Neural cell (in vitro differentiated cells): ENCODE data around the gene MLPH. TPM values are rescaled to one million over a fixed set of nuclear protein-coding genes. Genes with fewer than 3 reads are reported as not detected.

Experiments used
- H2AFZ ChIP-seq: fragments of 200-600, 300-800 bp; sonication (generic), shearing (Covaris generic); 2 replicates; pipeline ENCODE4 v1.6.0; 2014; ENCODE audit warnings: low read depth, mild to moderate bottlenecking, antibody characterized with exemption, low read length, moderate library complexity
- H3F3A ChIP-seq: fragments of 200-600 bp; shearing (Covaris generic); 2 replicates; pipeline ENCODE4 v1.6.1; 2016; ENCODE audit warnings: mild to moderate bottlenecking, moderate library complexity, mixed read lengths, antibody characterized with exemption, low read length; ENCODE audit not compliant: insufficient read depth, poor library complexity, severe bottlenecking
- H3K27ac ChIP-seq: fragments of 200-600, 300-800 bp; sonication (generic), shearing (Covaris generic); 2 replicates; pipeline ENCODE4 v1.5.1; 2014; ENCODE audit warnings: mild to moderate bottlenecking, low read length, moderate library complexity
- H3K27me3 ChIP-seq: fragments of 300-800, 200-600 bp; sonication (generic), shearing (Covaris generic); 2 replicates; pipeline ENCODE4 v1.6.0; 2014; ENCODE audit warnings: mild to moderate bottlenecking, low read depth, low read length, moderate library complexity; ENCODE audit not compliant: insufficient read depth
- H3K36me3 ChIP-seq: fragments of 300-800, 200-600 bp; sonication (generic), shearing (Covaris generic); 2 replicates; pipeline ENCODE4 v1.5.1; 2014; ENCODE audit warnings: mild to moderate bottlenecking, antibody characterized with exemption, low read length, moderate library complexity; ENCODE audit not compliant: insufficient read depth
- H3K4me2 ChIP-seq: fragments of 300-800, 200-600 bp; sonication (generic), shearing (Covaris generic); 2 replicates; pipeline ENCODE4 v1.6.0; 2014; ENCODE audit warnings: mild to moderate bottlenecking, low read length
- H3K4me3 ChIP-seq: fragments of 300-800, 200-600 bp; sonication (generic), shearing (Covaris generic); 2 replicates; pipeline ENCODE4 v1.5.1; 2014; ENCODE audit warnings: mild to moderate bottlenecking, low read length, moderate library complexity
- H3K79me2 ChIP-seq: fragments of 200-600 bp; shearing (Covaris generic); replicated peaks from 2 replicates; pipeline ENCODE4 v1.6.0; 2014; ENCODE audit warnings: mild to moderate bottlenecking, low read length, moderate library complexity; ENCODE audit not compliant: insufficient read depth
- H3K9ac ChIP-seq: fragments of 300-800, 200-600 bp; sonication (generic), shearing (Covaris generic); 2 replicates; pipeline ENCODE4 v1.6.1; 2016; ENCODE audit warnings: mild to moderate bottlenecking, low read length, mixed read lengths
- H3K9me2 ChIP-seq: fragments of 200-600 bp; shearing (Covaris generic); 2 replicates; pipeline ENCODE4 v1.6.1; 2016; ENCODE audit warnings: mild to moderate bottlenecking, low read length, mixed read lengths; ENCODE audit not compliant: insufficient read depth
- H3K9me3 ChIP-seq: fragments of 200-600, 300-800 bp; sonication (generic), shearing (Covaris generic); 2 replicates; pipeline ENCODE4 v1.6.1; 2016; ENCODE audit warnings: mild to moderate bottlenecking, mixed run types, low read length, moderate library complexity, mixed read lengths
- H4K20me1 ChIP-seq: fragments of 200-600 bp; shearing (Covaris generic); 2 replicates; pipeline ENCODE4 v1.6.1; 2016; ENCODE audit warnings: mild to moderate bottlenecking, mixed run types; ENCODE audit not compliant: insufficient read depth
- EP300 ChIP-seq: fragments of 450-650 bp; conservative IDR thresholded peaks from 2 replicates; pipeline ENCODE4 v1.6.1; 2014; ENCODE audit warnings: antibody characterized with exemption, mild to moderate bottlenecking, moderate library complexity; ENCODE audit not compliant: poor library complexity, severe bottlenecking
- EZH2 ChIP-seq: fragments of 200-600, 300-800 bp; shearing (Covaris generic), sonication (generic); IDR thresholded peaks from 2 replicates; pipeline ENCODE4 v1.6.1; 2014; ENCODE audit warnings: antibody characterized with exemption, low read length, borderline replicate concordance, mild to moderate bottlenecking; ENCODE audit not compliant: insufficient read depth, poor library complexity, severe bottlenecking
- MXI1 ChIP-seq: fragments of 450-650 bp; conservative IDR thresholded peaks from 2 replicates; pipeline ENCODE4 v1.6.1; 2014; ENCODE audit warnings: antibody characterized with exemption, mild to moderate bottlenecking; ENCODE audit not compliant: poor library complexity, severe bottlenecking
- POLR2AphosphoS5 ChIP-seq: IDR thresholded peaks from 2 replicates; pipeline ENCODE4 v1.6.1; 2012
- RAD21 ChIP-seq: fragments of 450-650 bp; conservative IDR thresholded peaks from 2 replicates; pipeline ENCODE4 v1.6.1; 2014; ENCODE audit warnings: antibody characterized with exemption, mild to moderate bottlenecking, moderate library complexity
- SMC3 ChIP-seq: fragments of 450-650 bp; conservative IDR thresholded peaks from 2 replicates; pipeline ENCODE4 v1.6.1; 2014; ENCODE audit warnings: antibody characterized with exemption, mild to moderate bottlenecking, moderate library complexity; ENCODE audit not compliant: poor library complexity
- TAF1 ChIP-seq: IDR thresholded peaks from 2 replicates; pipeline ENCODE4 v1.6.1; 2012; ENCODE audit warnings: low read depth
- polyA plus RNA-seq: library from polyadenylated mRNA; depleted of rRNA; stranded (reverse); fragments of >200 nt; gene quantifications from 2 replicates; pipeline ENCODE4 v1.2.3, GENCODE V29; 2014
- TF ChIP-seq, protein P1 (sequence below): IDR thresholded peaks from 2 replicates; pipeline ENCODE4 v1.6.1; 2012; ENCODE audit warnings: borderline replicate concordance
- TF ChIP-seq, protein P2 (sequence below): fragments of 450-650 bp; IDR thresholded peaks from 2 replicates; pipeline ENCODE4 v1.5.1; 2014; ENCODE audit warnings: antibody characterized with exemption, mild to moderate bottlenecking, moderate library complexity; ENCODE audit not compliant: poor library complexity, severe bottlenecking

Gene MLPH
- polyA plus RNA-seq, 1 donor from 2014 or later: not detected

DNA sequence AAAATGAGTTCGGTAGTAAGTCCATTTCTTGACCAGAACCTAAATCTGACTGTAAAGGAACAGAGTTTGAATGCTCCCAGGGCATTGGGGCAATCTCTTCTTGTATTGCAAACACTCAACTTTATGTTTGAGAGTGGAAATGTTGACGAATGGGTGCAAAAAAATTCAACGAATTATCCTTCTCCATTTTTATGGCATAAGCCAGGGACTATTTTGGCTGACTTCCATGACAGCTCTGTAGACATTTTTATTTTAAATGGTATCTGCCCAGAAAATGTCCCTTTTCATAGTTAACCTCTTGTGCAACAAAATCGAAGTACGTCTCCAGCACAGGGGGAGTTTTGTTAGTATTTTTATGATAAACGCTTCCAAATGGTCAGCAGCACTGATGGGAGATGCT is 3.7 kb downstream of the MLPH start:
- Histone ChIP-seq H4K20me1 (no peaks in the 10 kb centered on the region), H3K9ac (no peak overlapping the region), H3K9me3 (peaks cover 12% of the 10 kb centered on the region), H3K36me3 (no peaks in the 10 kb centered on the region), H3K4me2 (no peak overlapping the region), H2AFZ (no peak overlapping the region), H3F3A (no peaks in the 10 kb centered on the region), H3K9me2 (no peaks in the 10 kb centered on the region), H3K27ac (no peak overlapping the region), H3K27me3 (peaks cover 39% of the 10 kb centered on the region), H3K4me3 (no peak overlapping the region), H3K79me2 (no peaks in the 10 kb centered on the region)
- no peak for TF ChIP-seq RAD21
- no peak for TF ChIP-seq EZH2
- no peak for TF ChIP-seq POLR2AphosphoS5
- TF ChIP-seq EP300: no peak
- TF ChIP-seq, protein P1, sequence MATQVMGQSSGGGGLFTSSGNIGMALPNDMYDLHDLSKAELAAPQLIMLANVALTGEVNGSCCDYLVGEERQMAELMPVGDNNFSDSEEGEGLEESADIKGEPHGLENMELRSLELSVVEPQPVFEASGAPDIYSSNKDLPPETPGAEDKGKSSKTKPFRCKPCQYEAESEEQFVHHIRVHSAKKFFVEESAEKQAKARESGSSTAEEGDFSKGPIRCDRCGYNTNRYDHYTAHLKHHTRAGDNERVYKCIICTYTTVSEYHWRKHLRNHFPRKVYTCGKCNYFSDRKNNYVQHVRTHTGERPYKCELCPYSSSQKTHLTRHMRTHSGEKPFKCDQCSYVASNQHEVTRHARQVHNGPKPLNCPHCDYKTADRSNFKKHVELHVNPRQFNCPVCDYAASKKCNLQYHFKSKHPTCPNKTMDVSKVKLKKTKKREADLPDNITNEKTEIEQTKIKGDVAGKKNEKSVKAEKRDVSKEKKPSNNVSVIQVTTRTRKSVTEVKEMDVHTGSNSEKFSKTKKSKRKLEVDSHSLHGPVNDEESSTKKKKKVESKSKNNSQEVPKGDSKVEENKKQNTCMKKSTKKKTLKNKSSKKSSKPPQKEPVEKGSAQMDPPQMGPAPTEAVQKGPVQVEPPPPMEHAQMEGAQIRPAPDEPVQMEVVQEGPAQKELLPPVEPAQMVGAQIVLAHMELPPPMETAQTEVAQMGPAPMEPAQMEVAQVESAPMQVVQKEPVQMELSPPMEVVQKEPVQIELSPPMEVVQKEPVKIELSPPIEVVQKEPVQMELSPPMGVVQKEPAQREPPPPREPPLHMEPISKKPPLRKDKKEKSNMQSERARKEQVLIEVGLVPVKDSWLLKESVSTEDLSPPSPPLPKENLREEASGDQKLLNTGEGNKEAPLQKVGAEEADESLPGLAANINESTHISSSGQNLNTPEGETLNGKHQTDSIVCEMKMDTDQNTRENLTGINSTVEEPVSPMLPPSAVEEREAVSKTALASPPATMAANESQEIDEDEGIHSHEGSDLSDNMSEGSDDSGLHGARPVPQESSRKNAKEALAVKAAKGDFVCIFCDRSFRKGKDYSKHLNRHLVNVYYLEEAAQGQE: no peak
- TF ChIP-seq, protein P2, sequence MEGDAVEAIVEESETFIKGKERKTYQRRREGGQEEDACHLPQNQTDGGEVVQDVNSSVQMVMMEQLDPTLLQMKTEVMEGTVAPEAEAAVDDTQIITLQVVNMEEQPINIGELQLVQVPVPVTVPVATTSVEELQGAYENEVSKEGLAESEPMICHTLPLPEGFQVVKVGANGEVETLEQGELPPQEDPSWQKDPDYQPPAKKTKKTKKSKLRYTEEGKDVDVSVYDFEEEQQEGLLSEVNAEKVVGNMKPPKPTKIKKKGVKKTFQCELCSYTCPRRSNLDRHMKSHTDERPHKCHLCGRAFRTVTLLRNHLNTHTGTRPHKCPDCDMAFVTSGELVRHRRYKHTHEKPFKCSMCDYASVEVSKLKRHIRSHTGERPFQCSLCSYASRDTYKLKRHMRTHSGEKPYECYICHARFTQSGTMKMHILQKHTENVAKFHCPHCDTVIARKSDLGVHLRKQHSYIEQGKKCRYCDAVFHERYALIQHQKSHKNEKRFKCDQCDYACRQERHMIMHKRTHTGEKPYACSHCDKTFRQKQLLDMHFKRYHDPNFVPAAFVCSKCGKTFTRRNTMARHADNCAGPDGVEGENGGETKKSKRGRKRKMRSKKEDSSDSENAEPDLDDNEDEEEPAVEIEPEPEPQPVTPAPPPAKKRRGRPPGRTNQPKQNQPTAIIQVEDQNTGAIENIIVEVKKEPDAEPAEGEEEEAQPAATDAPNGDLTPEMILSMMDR: no peak
- TF ChIP-seq SMC3: no peak
- no peak for TF ChIP-seq MXI1
- no peak for TF ChIP-seq TAF1

DNA sequence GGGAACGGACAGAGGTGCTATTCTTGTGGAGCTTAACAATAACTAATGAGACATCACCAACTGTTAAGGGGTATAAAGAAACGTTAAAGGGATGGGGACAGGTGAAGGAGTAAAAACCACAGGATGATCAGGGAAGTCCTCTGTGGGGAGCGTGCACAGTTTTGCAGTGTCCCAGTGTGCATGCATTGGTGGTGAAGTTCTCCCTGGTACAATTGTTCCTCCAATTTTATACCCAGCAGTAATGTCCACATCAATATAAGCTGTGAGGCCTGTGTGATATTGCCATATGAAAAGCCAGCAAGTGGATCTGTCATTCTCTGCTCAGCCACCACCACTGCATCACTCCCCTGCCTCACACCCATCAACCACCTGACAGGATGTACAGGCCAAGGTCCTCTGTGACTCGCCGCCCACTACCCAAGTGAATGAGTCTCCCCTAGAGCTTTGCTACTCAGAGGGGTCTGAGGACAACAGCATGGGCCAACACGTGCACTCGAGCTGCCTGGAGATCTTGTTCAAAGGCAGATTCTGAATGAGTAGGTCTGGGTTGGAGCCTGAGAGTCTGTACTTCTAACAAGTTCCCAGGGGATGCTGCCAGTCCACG is 4.6 kb downstream of the MLPH start:
- Histone ChIP-seq H3K9me2 (no peaks in the 10 kb centered on the region), H3K79me2 (no peaks in the 10 kb centered on the region), H3F3A (no peaks in the 10 kb centered on the region), H3K9me3 (peaks cover 12% of the 10 kb centered on the region), H3K9ac (no peak overlapping the region), H3K4me2 (no peak overlapping the region), H2AFZ (no peak overlapping the region), H3K36me3 (no peaks in the 10 kb centered on the region), H3K27me3 (peaks cover 31% of the 10 kb centered on the region), H3K4me3 (no peak overlapping the region), H3K27ac (no peak overlapping the region), H4K20me1 (no peaks in the 10 kb centered on the region)
- TF ChIP-seq EP300: no peak
- no peak for TF ChIP-seq POLR2AphosphoS5
- no peak for TF ChIP-seq TAF1
- no peak for TF ChIP-seq SMC3
- TF ChIP-seq, protein P2: no peak
